Muscle layer of colon (tissue), 2 donors: Measurements from ENCODE around the gene SURF6.
"Not testable (repeated sequence)": the region's sequence is repeated elsewhere in the genome, so short reads cannot be mapped to it uniquely, and the experiment has no call there.

Source experiments
- H3K27ac ChIP-seq: one replicate; pipeline ENCODE4 v1.7.0; 2013; ENCODE audit warnings: low read depth, mild to moderate bottlenecking, low read length, moderate library complexity
- H3K27me3 ChIP-seq, 2 donors: one replicate each; pipeline ENCODE4 v1.7.0; 2013; ENCODE audit warnings: low read length in 2 of 2, mild to moderate bottlenecking in 2 of 2; ENCODE audit not compliant: insufficient read depth in 2 of 2, control insufficient read depth in 1 of 2
- H3K36me3 ChIP-seq: one replicate; pipeline ENCODE4 v1.7.0; 2013; ENCODE audit warnings: mild to moderate bottlenecking, low read length; ENCODE audit not compliant: insufficient read depth
- H3K4me1 ChIP-seq: one replicate; pipeline ENCODE4 v1.7.0; 2013; ENCODE audit warnings: mild to moderate bottlenecking, low read length; ENCODE audit not compliant: insufficient read depth
- H3K4me3 ChIP-seq, 2 donors: one replicate each; pipeline ENCODE4 v1.7.0; 2013; ENCODE audit warnings: low read length in 2 of 2, low read depth in 1 of 2, mild to moderate bottlenecking in 1 of 2, moderate library complexity in 1 of 2
- H3K9ac ChIP-seq: one replicate; pipeline ENCODE4 v1.7.0; 2013; ENCODE audit warnings: low read length
- H3K9me3 ChIP-seq: one replicate; pipeline ENCODE4 v1.7.0; 2013; ENCODE audit warnings: mild to moderate bottlenecking, low read length
- donor health status: abdominal sarcoma.
- donor health status: Adenocarcinoma of cecum.

The SURF6 gene

DNA sequence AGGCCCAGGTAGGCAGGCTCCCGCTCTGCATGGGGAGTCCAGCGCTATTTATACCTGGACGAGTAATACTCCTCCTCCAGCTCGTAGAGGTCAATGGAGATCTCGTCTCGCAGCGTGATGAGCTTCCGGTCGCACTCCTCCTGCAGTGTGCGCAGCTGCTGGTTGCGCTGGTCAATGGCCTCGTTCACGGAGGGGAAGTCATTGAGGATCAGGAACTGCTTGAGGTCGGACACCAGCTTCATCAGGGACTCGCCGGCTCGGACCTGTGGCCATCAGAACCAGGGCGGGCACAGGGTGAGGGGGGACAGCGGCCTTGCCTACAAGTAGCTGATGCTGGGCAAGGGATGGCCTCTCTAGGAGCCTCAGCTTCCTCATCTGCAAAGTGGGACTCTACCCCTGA, 8.1 kb upstream of the SURF6 start:
- peaks cover 73% of the 10 kb centered on the region for H3K36me3 ChIP-seq

DNA sequence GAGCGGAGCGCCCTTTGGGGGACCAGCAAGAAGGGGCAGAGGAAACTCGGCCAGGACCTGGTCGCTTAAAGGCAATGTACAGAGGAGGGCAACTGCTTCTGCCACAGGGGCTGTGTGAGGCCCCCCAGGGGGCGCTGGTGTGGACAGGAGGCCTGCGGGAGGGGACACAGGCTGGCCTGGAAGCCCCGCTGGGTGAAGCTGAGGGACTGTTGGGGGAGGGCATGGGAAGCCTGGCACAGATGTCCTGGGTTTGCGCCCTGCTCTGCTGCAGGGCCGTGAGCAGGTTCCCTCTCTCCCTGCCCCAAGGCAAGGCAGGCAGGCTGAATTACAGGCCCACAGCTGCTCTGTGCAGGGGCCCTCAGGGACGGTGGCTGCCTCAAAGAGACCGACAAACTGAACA, 6.6 kb upstream of the SURF6 start:
- peaks cover 15% of the 10 kb centered on the region for H3K4me1 ChIP-seq
- no peak overlapping the region for H3K4me3 ChIP-seq
- no peaks in the 10 kb centered on the region for H3K27me3 ChIP-seq
- peaks cover 70% of the 10 kb centered on the region for H3K36me3 ChIP-seq
- no peak overlapping the region for H3K9ac ChIP-seq
- no peaks in the 10 kb centered on the region for H3K9me3 ChIP-seq
- H3K27ac ChIP-seq, result no peak overlapping the region

More for the DNA sequence above, 8.1 kb upstream of the SURF6 start:
- Histone ChIP-seq H3K4me3 (no peak overlapping the region), H3K9me3 (no peaks in the 10 kb centered on the region), H3K9ac (no peak overlapping the region), H3K4me1 (peaks cover 21% of the 10 kb centered on the region), H3K27me3 (no peaks in the 10 kb centered on the region), H3K27ac (no peak overlapping the region)

DNA sequence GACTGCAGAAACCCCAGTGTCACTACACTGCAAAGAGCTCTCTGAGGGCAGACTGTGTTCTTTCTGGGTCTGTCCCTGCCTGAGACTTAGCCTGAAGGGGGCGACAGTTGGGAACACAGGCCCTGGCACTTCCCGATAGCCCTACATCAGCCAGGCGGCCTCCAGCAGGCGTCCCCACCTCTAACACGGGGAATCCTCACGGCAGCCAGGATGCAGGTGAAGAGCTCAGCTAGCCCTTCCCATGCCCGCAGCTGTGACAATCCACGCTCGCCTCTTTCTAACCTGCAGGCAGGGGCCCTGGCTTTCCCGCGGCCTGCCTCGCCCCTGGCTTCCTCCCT, 6.0 kb upstream of the SURF6 start:
- Histone ChIP-seq H3K9ac (no peak overlapping the region), H3K4me3 (no peak overlapping the region), H3K27ac (no peak overlapping the region), H3K36me3 (peaks cover 70% of the 10 kb centered on the region), H3K27me3 (no peaks in the 10 kb centered on the region), H3K4me1 (peaks cover 15% of the 10 kb centered on the region), H3K9me3 (no peaks in the 10 kb centered on the region)

DNA sequence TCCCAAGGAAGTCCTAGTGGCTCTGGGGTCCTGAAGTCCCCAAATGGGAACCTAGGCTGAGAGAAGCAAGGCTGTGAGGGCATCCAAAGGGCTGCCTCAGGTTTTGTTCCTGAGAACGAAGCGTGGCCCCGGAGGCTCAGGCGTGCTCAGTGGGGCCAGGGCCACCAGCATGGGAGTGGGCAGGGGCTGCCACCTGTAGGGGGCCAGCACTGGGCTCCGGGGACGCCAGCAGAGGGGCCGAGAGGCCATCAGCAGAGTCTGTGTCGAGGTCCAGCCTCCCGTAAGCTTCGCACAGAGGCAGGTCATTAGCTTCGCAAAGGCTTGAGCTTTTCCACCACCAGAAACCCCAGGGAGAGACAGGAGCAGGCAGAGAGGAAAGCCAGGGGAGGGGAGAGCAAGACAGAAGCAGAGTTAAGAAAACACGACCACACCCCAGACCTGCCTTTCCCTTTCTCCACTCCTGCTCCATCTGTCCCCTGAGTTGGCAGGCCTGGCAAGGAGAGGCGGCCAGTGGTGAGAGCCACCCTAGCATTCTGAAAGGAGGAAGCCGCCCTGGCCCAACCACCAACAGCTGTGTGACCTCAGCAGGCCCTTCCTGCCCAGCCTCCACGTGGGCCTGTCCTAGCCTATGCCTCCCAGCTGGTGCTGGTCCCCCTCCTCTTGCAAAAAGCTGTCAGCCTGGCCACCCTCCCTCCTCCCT, 5.5 kb upstream of the SURF6 start:
- no peak overlapping the region for H3K9ac ChIP-seq
- H3K27me3 ChIP-seq, result no peaks in the 10 kb centered on the region
- no peak overlapping the region for H3K4me3 ChIP-seq
- H3K36me3 ChIP-seq, result peaks cover 70% of the 10 kb centered on the region
- no peaks in the 10 kb centered on the region for H3K9me3 ChIP-seq
- no peak overlapping the region for H3K27ac ChIP-seq
- H3K4me1 ChIP-seq, result peaks cover 13% of the 10 kb centered on the region

DNA sequence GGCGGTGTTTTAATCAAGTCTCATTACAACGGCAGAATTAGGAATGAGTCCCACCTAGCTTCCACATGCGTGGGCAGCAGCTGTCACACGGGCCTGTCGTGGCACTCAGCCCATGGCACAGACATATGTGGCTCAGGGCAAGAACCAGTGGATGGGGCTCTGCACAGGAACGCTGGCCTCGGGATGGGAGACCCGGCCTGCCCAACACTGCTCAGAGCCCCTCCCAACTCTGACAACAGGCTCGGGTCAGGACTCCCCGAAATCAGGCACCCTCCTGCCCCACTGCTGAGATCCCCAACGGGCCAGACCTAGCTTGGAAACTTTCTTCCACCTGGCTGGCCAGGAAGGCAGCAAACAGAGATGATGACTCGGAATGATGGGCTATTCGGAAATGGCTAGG, 4.9 kb upstream of the SURF6 start:
- H3K36me3 ChIP-seq, result peaks cover 66% of the 10 kb centered on the region
- no peaks in the 10 kb centered on the region for H3K27me3 ChIP-seq
- H3K9ac ChIP-seq, result no peak overlapping the region
- H3K9me3 ChIP-seq, result no peaks in the 10 kb centered on the region
- peaks cover 9% of the 10 kb centered on the region for H3K4me1 ChIP-seq
- H3K4me3 ChIP-seq, result no peak overlapping the region
- no peak overlapping the region for H3K27ac ChIP-seq

DNA sequence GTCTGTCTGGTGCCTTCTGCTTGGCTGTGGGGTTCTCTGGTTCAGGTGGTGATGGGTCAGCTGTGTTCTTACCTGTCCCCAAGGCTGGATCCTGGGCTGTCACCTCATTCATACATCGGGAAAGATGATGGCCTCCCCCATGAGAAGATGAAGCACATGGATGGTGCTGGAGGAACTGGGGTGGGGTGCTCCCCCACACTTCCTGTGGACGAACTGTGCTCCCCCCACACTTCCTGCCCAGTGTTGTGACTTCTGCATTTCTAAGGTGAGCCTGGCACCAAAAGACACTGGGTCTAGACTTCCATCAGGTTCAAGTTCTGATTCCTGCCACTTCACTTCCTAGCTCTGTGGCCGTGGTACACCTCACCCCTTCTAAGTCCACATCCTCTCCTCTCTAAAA, 4.3 kb upstream of the SURF6 start:
- H3K36me3 ChIP-seq, result peaks cover 59% of the 10 kb centered on the region
- no peaks in the 10 kb centered on the region for H3K27me3 ChIP-seq
- H3K9ac ChIP-seq, result no peak overlapping the region
- H3K4me1 ChIP-seq, result peaks cover 4% of the 10 kb centered on the region
- H3K27ac ChIP-seq, result no peak overlapping the region
- H3K4me3 ChIP-seq, result no peak overlapping the region
- no peaks in the 10 kb centered on the region for H3K9me3 ChIP-seq

DNA sequence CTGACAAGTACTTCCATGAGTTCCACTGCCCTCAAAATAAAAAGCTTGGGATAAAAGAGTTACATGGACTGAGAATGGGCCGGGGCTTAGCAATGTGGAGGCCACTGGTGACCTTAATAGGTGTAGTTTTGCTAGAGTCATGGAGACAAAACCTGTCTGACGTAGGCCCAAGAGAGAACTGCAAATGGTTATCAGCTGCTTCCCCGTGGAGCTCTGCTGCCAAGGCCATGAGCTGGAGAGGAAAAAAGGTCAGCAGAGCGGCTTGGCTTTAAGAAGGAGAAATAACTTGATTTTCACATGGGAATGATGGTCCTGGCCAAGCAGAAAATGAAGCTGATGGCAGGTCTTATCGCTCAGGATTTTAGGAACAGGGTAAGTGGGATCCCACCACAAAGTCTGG, 3.7 kb upstream of the SURF6 start:
- Histone ChIP-seq H3K27ac (no peak overlapping the region), H3K9me3 (no peaks in the 10 kb centered on the region), H3K27me3 (no peaks in the 10 kb centered on the region), H3K36me3 (peaks cover 54% of the 10 kb centered on the region), H3K9ac (no peak overlapping the region), H3K4me1 (peaks cover 10% of the 10 kb centered on the region), H3K4me3 (no peak overlapping the region)

DNA sequence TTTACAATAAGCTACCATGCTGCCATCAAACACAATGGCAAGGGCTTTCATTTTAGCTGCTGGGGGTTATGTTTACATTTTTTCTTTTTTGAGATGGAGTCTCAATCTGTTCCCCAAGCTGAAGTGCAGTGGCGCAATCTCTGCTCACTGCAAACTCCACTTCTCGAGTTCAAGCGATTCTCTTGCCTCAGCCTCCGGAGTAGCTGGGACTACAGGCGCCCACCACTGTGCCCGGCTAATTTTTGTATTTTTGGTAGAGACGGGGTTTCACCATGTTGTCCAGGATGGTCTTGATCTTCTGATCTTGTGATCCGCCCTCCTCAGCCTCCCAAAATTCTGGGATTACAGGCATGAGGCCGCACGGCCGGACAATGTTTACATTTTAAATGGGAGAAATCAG, 1.1 kb downstream of the SURF6 start:
- not testable (repeated sequence) for H3K9ac ChIP-seq

DNA sequence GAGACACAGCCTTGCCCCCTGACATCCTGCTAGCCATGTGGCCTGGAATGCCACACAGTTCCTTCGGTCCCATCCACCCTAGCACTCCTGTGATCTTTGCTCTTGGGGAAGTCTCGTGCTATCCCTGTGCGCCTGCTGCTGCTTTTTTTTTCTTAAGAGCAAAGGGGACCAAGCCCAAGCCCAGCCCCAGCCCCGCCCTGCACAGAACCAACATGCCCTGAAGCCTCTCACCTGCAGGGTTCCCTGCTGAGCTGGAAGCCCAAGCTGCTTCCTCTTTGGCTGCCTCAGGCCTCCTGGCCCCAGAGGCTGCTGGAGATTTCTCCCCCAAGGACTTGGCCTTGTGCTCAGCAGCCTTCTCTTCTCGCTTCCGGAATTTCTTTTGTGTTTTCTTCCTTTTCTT, 1.8 kb downstream of the SURF6 start:
- Histone ChIP-seq H3K9ac (no peak overlapping the region), H3K27me3 (no peaks in the 10 kb centered on the region), H3K36me3 (peaks cover 47% of the 10 kb centered on the region), H3K9me3 (no peaks in the 10 kb centered on the region), H3K4me3 (no peak overlapping the region), H3K27ac (no peak overlapping the region), H3K4me1 (peaks cover 21% of the 10 kb centered on the region)

More for the DNA sequence above, 1.1 kb downstream of the SURF6 start:
- peaks cover 21% of the 10 kb centered on the region for H3K4me1 ChIP-seq
- not testable (repeated sequence) for H3K9me3 ChIP-seq, H3K27me3 ChIP-seq, H3K27ac ChIP-seq
- H3K4me3 ChIP-seq, result peak overlapping the region in 1 of 2 donors; percentile 87
- peaks cover 52% of the 10 kb centered on the region for H3K36me3 ChIP-seq

DNA sequence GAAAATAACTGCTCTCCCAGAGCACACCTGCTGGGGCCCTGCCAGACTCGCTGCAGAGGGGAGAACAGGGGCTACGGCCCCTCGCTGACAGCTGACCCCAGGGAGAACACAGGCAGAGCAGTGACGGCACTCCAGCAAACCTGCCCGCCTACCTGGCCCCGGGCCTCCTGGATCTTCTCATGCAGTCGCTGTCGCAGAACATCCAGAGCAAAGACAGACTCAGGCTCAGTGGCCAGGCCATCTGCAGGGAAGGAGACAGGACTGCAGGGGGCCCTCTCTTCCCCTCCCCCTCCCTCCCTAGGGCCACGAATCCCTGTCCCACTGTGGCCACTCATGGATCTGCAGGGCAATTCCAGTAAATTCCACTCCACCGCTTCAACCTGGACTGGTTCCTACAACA, 2.4 kb downstream of the SURF6 start:
- H3K27me3 ChIP-seq, result no peaks in the 10 kb centered on the region
- peaks cover 47% of the 10 kb centered on the region for H3K36me3 ChIP-seq

DNA sequence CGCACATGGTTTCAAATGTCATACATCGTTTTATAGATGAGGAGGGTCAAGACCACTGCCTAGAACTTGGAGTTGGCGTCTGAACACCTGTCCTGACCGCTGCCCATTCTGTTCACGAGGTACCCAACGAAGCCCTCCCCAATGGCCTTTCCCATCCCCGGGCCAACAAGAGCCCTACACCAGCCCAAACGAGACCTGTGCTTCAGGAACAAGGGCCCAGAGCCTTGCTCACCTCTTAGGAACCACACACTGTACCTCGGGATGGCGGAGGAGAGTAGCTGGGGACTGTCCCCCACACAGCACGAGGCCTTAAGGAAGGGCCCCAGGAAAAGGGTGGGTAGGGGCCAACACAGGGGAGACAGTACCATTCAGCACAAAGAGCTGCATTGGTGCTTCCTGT, 3.0 kb downstream of the SURF6 start:
- Histone ChIP-seq H3K9ac (no peak overlapping the region), H3K9me3 (no peaks in the 10 kb centered on the region), H3K27me3 (no peaks in the 10 kb centered on the region), H3K4me1 (peaks cover 21% of the 10 kb centered on the region), H3K4me3 (no peak overlapping the region), H3K27ac (no peak overlapping the region), H3K36me3 (peaks cover 47% of the 10 kb centered on the region)

More for the DNA sequence above, 2.4 kb downstream of the SURF6 start:
- no peak overlapping the region for H3K27ac ChIP-seq
- no peak overlapping the region for H3K9ac ChIP-seq
- peaks cover 21% of the 10 kb centered on the region for H3K4me1 ChIP-seq
- H3K4me3 ChIP-seq, result no peak overlapping the region
- no peaks in the 10 kb centered on the region for H3K9me3 ChIP-seq

DNA sequence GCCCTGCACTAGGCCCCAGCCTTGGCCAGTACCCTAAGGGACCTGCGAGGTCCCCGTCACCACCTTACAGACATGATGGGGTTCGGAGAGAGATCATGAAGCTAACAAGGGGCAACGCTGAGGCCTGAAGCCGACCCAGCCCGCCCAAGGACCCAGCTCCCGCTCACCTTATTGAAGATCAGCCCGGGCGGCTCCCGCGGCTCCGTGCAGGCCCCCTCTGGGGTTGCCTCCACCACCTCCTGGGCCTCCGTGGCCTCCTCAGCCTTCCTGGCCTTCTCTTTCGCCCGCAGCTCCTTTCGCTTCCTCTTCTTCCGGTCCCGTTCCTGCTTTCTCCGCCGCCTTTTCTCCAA, 3.6 kb downstream of the SURF6 start:
- Histone ChIP-seq H3K9me3 (no peaks in the 10 kb centered on the region), H3K4me3 (no peak overlapping the region), H3K27me3 (no peaks in the 10 kb centered on the region), H3K27ac (no peak overlapping the region), H3K36me3 (peaks cover 47% of the 10 kb centered on the region), H3K4me1 (peaks cover 21% of the 10 kb centered on the region), H3K9ac (no peak overlapping the region)
